Fibroblast of the aortic adventitia (primary cell): ENCODE measurements around the gene VTI1A. TPM values are rescaled to one million over a fixed set of nuclear protein-coding genes. Genes with fewer than 3 reads are reported as not detected.
A peak's percentile ranks its signal among the peaks of the same experiment; 100 is the strongest.

Experiments used
- DNase-seq: peaks from one replicate; pipeline ENCODE4 v3.0.0-alpha.2; 2010; ENCODE audit warnings: low read depth
- H3K4me3 ChIP-seq: 2 replicates; pipeline ENCODE4 v1.5.1; 2011; ENCODE audit warnings: low read depth, mild to moderate bottlenecking, control low read depth, low read length, moderate library complexity
- total RNA-seq: library from RNA; depleted of rRNA; stranded (reverse); fragments of >200 nt; gene quantifications from 2 replicates; pipeline ENCODE4 v1.2.3, GENCODE V29; 2012; ENCODE audit warnings: low replicate concordance
- TF ChIP-seq, protein P1 (sequence below): IDR thresholded peaks from 2 replicates; pipeline ENCODE4 v1.5.1; 2011; ENCODE audit warnings: mild to moderate bottlenecking, low read length, control low read depth, inconsistent platforms; ENCODE audit not compliant: insufficient read depth

Gene VTI1A
- total RNA-seq, 1 donor = 44.5 TPM

DNA sequence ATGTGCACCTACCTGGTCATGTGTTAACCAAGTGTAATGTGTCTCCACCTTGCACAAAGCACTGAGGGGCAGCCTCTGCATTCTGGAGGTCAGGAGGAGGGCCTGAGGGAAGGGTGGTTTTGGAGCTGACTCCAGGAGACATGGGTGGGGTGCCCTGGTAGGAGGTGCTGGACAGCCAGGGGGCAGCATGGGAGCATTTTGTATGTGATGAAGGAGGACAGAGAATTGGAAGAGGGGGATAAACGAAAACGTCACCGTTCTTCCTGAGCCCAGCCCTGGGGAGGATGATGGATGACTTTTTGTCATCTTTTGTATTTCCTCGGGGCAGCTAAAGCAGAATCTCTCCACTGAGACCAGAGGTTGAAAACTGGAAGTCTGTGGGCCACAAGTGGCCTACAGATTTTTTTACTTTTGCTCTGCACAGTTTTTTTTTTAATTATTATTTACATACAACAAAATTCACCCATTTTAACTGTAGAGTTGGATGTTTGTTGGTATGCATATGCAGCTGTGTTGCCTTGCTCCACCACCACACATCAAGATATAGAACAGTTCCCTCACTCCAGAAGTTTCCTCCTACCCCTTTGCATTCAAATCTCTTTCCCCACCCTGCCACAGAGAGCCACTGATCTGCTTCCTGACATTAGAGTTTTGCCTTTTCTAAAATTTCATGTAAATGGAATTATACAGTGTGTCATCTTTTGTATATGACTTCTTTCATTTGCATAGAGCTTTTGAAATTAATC lies 242.5 kb downstream of the VTI1A start:
- TF ChIP-seq, protein P1, sequence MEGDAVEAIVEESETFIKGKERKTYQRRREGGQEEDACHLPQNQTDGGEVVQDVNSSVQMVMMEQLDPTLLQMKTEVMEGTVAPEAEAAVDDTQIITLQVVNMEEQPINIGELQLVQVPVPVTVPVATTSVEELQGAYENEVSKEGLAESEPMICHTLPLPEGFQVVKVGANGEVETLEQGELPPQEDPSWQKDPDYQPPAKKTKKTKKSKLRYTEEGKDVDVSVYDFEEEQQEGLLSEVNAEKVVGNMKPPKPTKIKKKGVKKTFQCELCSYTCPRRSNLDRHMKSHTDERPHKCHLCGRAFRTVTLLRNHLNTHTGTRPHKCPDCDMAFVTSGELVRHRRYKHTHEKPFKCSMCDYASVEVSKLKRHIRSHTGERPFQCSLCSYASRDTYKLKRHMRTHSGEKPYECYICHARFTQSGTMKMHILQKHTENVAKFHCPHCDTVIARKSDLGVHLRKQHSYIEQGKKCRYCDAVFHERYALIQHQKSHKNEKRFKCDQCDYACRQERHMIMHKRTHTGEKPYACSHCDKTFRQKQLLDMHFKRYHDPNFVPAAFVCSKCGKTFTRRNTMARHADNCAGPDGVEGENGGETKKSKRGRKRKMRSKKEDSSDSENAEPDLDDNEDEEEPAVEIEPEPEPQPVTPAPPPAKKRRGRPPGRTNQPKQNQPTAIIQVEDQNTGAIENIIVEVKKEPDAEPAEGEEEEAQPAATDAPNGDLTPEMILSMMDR = peak; percentile 56
- H3K4me3 ChIP-seq = no peak overlapping the region
- peak; percentile 50 for DNase-seq

DNA sequence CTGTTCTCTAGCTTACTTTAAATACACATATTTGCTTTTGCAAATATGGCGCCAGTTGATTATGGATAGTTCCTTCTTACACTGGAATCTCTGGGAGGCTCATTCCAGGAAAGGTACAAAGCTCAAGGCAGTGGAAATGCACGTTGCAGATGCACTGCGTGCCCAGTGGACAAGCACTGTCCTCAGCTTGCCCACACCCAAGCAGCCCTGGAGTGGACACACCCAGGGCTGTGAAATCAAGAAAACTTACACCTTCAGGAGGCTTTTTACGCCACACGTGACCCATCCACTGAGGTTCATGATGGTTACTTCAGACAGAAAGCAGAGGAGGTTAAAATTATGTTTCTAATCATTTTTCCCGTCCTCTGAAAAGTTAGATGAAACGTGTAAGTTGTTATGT lies 248.5 kb downstream of the VTI1A start:
- H3K4me3 ChIP-seq = no peak overlapping the region
- TF ChIP-seq, protein P1 = no peak
- no peak for DNase-seq

DNA sequence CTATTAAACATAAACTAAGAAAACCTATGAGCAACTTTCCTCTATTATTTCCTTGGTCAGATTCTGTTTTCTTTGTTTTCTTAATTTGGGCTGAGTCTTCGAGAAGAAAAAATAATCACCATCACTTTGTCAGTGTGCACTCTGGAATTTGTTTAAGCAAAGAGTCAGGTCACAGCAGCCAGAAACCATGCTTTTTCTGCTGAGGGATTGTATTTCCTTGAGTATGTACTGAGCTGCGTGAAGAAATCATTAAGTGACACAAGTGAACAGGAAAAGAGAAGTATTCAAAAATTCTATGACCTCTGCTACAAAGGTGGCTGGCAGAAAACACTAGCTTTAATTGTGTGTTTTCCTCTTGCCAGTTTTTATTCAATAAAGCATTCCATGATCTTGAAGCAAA lies 249.6 kb downstream of the VTI1A start:
- TF ChIP-seq, protein P1 = no peak
- H3K4me3 ChIP-seq = no peak overlapping the region
- DNase-seq = no peak

DNA sequence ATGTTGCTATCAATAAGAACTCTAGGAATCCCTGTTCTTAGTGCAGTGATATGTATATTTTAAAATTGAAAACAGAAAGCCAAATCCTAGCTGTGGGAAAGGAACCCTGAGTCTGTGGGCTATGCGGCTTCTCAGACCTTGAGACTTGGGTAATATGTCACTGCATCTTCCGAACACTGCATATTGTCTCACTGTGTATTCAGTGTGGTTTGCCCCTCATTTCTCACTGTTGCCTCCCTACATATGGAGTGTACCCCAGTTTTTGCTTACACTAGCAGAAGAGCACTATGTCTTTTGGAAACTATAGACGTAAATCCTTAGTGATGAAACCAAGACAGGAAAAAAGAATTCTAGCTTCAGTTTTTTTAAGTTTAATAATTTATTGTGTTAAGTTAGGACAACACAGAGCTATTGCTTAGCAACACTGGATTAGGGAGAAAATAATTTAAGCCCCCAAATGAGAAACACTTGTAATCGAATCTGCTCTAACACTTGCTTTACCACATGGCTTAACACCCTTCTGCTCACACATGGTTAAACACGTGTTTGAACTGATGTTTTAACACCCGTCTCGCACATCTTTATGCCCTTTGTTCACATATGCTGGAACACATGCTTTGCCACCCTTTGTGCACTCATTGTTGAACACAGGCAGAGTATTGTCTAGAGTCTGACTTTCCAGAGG lies 251.3 kb downstream of the VTI1A start:
- H3K4me3 ChIP-seq = no peak overlapping the region
- no peak for DNase-seq
- TF ChIP-seq, protein P1 = no peak

DNA sequence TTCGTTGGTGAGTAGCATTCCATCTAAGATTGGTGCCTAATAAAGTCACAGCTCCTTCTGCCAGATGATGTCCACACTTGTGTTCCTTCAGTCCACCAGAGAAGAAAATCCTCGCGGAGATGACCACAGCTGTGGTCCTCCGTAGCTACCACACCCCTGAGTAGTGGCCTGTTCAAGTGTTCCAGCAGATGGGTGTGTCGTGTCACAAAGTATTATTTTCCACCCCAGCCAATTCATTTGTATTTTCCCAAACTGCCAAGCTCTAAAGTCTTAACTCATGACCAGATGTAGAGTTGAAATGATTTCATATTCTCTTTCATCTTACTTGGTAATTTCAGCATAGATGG lies 251.8 kb downstream of the VTI1A start:
- TF ChIP-seq, protein P1 = no peak
- DNase-seq = no peak
- H3K4me3 ChIP-seq = no peak overlapping the region

DNA sequence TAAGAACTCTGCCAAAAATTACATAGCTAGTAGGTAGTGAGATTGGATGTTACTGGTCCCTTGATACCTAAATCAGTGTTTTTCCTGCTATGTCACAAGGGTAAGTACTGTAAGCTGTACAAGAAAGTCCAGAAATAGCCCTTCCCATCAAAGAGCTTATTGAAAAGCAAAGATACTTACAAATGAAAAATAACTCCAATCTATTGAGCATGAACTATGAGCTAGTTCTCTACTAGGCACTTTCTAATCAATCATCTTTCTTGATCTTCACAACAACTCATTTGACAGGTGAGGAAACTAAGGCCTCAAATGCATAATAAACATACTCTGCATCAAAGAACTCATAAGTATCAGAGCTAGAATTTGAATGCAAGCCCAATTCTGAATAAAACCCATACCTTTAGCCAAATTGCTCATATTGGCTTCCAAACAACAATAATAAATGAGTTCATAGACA lies 253.2 kb downstream of the VTI1A start:
- TF ChIP-seq, protein P1 = no peak
- no peak overlapping the region for H3K4me3 ChIP-seq
- peak; percentile 65 for DNase-seq
